HepG2 (cell line): Measurements from ENCODE around the gene DCUN1D4. TPM values are rescaled to one million over a fixed set of nuclear protein-coding genes. Genes with fewer than 3 reads are reported as not detected.

Source experiments
- ADNP ChIP-seq: sonication (generic); formaldehyde crosslinking; IDR thresholded peaks from 2 replicates; pipeline ENCODE4 v1.4.0; 2020; ENCODE audit warnings: missing genetic modification reagents
- GABPB1 ChIP-seq: IDR thresholded peaks from 2 replicates; pipeline ENCODE4 v1.6.1; 2016; ENCODE audit warnings: mild to moderate bottlenecking, missing genetic modification reagents, moderate library complexity, missing compliant biosample characterization
- HNRNPUL1 ChIP-seq: fragments of 200-400 bp; formaldehyde crosslinking; IDR thresholded peaks from 2 replicates; pipeline ENCODE4 v1.6.1; 2017; ENCODE audit warnings: low read depth, mild to moderate bottlenecking, low read length, moderate library complexity
- IRX3 ChIP-seq: sonication (generic); formaldehyde crosslinking; IDR thresholded peaks from 2 replicates; pipeline ENCODE4 v1.8.1; 2023; ENCODE audit warnings: mild to moderate bottlenecking, low read depth, missing genetic modification reagents, borderline replicate concordance
- JUNB ChIP-seq: sonication (generic); formaldehyde crosslinking; IDR thresholded peaks from 2 replicates; pipeline ENCODE4 v1.8.0; 2022; ENCODE audit warnings: missing genetic modification reagents, mild to moderate bottlenecking, borderline replicate concordance
- NBN ChIP-seq: fragments of 450-650 bp; conservative IDR thresholded peaks from 2 replicates; pipeline ENCODE4 v1.6.1; 2017
- RARG ChIP-seq: sonication (generic); formaldehyde crosslinking; IDR thresholded peaks from 2 replicates; pipeline ENCODE4 v1.4.0; 2020; ENCODE audit warnings: low read depth, mild to moderate bottlenecking, missing genetic modification reagents
- RFX3 ChIP-seq: IDR thresholded peaks from 2 replicates; pipeline ENCODE4 v1.6.1; 2016; ENCODE audit warnings: missing biosample characterization, missing genetic modification reagents
- SAFB2 ChIP-seq: sonication (generic); formaldehyde crosslinking; IDR thresholded peaks from 2 replicates; pipeline ENCODE4 v1.5.1; 2020; ENCODE audit warnings: missing genetic modification reagents, low read depth, mild to moderate bottlenecking, borderline replicate concordance
- SATB2 ChIP-seq: sonication (generic); formaldehyde crosslinking; IDR thresholded peaks from 2 replicates; pipeline ENCODE4 v1.5.0; 2020; ENCODE audit warnings: missing genetic modification reagents
- SMYD3 ChIP-seq: sonication (generic); formaldehyde crosslinking; IDR thresholded peaks from 2 replicates; pipeline ENCODE4 v1.8.1; 2023; ENCODE audit warnings: mild to moderate bottlenecking, missing genetic modification reagents
- WIZ ChIP-seq: sonication (generic); formaldehyde crosslinking; IDR thresholded peaks from 2 replicates; pipeline ENCODE4 v1.5.1; 2020; ENCODE audit warnings: mild to moderate bottlenecking, missing genetic modification reagents
- ZFP41 ChIP-seq: sonication (generic); formaldehyde crosslinking; IDR thresholded peaks from 2 replicates; pipeline ENCODE4 v1.4.0; 2020; ENCODE audit warnings: mild to moderate bottlenecking, missing genetic modification reagents, borderline replicate concordance
- ZNF383 ChIP-seq: sonication (generic); formaldehyde crosslinking; IDR thresholded peaks from 2 replicates; pipeline ENCODE4 v1.4.0; 2020; ENCODE audit warnings: missing genetic modification reagents, mild to moderate bottlenecking, borderline replicate concordance
- ZNF564 ChIP-seq: sonication (generic); formaldehyde crosslinking; IDR thresholded peaks from 2 replicates; pipeline ENCODE4 v1.8.1; 2023; ENCODE audit warnings: mild to moderate bottlenecking, missing genetic modification reagents
- ZNF674 ChIP-seq: sonication (generic); formaldehyde crosslinking; IDR thresholded peaks from 2 replicates; pipeline ENCODE4 v1.5.0; 2020; ENCODE audit warnings: low read depth, mild to moderate bottlenecking, missing genetic modification reagents
- ZNF781 ChIP-seq: sonication (generic); formaldehyde crosslinking; IDR thresholded peaks from 2 replicates; pipeline ENCODE4 v1.5.1; 2020; ENCODE audit warnings: borderline replicate concordance, mild to moderate bottlenecking, missing genetic modification reagents; ENCODE audit errors: not compliant biosample characterization
- ZNF816 ChIP-seq: sonication (generic); formaldehyde crosslinking; IDR thresholded peaks from 2 replicates; pipeline ENCODE4 v1.8.0; 2022; ENCODE audit warnings: missing genetic modification reagents, mild to moderate bottlenecking, borderline replicate concordance
- polyA plus RNA-seq, 8 experiments: library from polyadenylated mRNA; depleted of rRNA in 3 of 8; stranded (reverse) in 7 of 8; unstranded in 1 of 8; fragments of >200 nt; fragmentation: Illumina TruSeq in 4 of 8; extraction: Trizol in 4 of 8; gene quantifications; 2 replicates each; pipeline versions ENCODE4 v1.2.1 to v1.2.3, GENCODE V29; 2011 to 2016; ENCODE audit warnings: low read depth in 4 of 8, missing spikeins in 1 of 8, mixed read lengths in 1 of 8; ENCODE audit not compliant: insufficient read depth in 1 of 8
- total RNA-seq, 5 experiments: library from RNA; depleted of rRNA; stranded (reverse); fragments of >200 nt; fragmentation: Illumina TruSeq; extraction: Trizol; gene quantifications; 2 replicates each; pipeline ENCODE4 v1.2.3, GENCODE V29; 2016; ENCODE audit warnings: low read depth in 1 of 5
- TF ChIP-seq, protein P1 (sequence below): sonication (generic); formaldehyde crosslinking; IDR thresholded peaks from 2 replicates; pipeline ENCODE4 v1.5.0; 2020; ENCODE audit warnings: mild to moderate bottlenecking, missing genetic modification reagents
- TF ChIP-seq, protein P2 (sequence below): sonication (generic); formaldehyde crosslinking; IDR thresholded peaks from 2 replicates; pipeline ENCODE4 v1.4.0; 2020; ENCODE audit warnings: low read depth, missing genetic modification reagents
- TF ChIP-seq, protein P3 (sequence below): sonication (generic); formaldehyde crosslinking; conservative IDR thresholded peaks from 2 replicates; pipeline ENCODE4 v1.4.0; 2020; ENCODE audit warnings: missing genetic modification reagents
- TF ChIP-seq, protein P4 (sequence below): sonication (generic); formaldehyde crosslinking; conservative IDR thresholded peaks from 2 replicates; pipeline ENCODE4 v1.4.0; 2020; ENCODE audit warnings: missing genetic modification reagents

Gene DCUN1D4
- total and polyA plus RNA-seq, 2 of the 13 experiments (the other 11 are each of a cell fraction or from before 2014, with no cell fraction given), result 27.9 to 44.4 TPM

DNA sequence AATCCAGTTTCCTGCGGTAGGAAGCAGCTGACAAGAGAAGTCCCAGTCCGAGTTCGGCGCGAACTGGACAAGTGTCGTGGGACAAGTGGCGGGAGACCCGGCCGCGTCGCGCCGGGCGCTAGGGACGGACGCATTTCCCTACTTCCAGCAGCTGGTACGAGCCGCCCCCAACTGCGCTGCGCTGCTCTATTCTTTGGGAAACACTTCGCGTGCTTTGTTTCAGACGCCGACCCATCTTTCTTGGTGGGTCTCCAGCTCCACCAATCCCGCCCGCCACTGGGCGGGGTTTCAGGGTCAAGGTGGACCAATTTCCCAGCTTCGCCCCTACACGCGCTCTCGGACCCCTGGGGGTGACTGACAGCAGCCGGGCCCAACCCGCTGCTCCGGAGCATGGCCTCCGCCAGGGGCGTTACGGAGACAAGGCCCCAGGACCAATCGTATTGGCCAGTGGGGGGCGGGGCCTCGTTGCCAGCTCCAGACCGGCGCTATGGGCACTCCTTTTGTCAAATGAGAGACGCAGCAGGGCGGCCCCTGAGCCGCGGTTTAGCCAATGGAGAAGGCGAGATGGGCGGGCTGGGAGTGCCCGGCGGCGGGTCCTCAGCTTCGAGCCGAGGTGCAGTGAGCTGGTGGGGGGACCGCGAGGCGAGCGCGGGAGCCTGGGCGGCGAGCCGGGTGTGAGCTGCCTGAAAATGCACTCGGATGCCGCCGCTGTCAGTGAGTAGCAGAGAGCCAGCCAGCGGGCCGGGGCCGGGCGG is at the start of gene DCUN1D4 (continued):
- TF ChIP-seq ADNP (CRISPR knock-in tag), result no peak
- TF ChIP-seq RFX3 (CRISPR knock-in tag), result no peak
- no peak for TF ChIP-seq NBN
- peak; percentile 29; the same call in 1 of the 2 replicates for TF ChIP-seq ZNF564 (CRISPR knock-in tag)
- no peak for TF ChIP-seq ZNF816 (CRISPR knock-in tag)
- no peak for TF ChIP-seq ZNF383 (CRISPR knock-in tag)
- TF ChIP-seq ZNF674 (CRISPR knock-in tag), result no peak
- TF ChIP-seq WIZ (CRISPR knock-in tag), result no peak; the same call in 1 of the 2 replicates
- TF ChIP-seq IRX3, result 0 out of 2 replicates have a peak, but pooled peaks have one; percentile 31
- no peak for TF ChIP-seq SAFB2 (CRISPR knock-in tag)
- peak; percentile 81 for TF ChIP-seq GABPB1 (CRISPR knock-in tag)
- TF ChIP-seq, protein P1, sequence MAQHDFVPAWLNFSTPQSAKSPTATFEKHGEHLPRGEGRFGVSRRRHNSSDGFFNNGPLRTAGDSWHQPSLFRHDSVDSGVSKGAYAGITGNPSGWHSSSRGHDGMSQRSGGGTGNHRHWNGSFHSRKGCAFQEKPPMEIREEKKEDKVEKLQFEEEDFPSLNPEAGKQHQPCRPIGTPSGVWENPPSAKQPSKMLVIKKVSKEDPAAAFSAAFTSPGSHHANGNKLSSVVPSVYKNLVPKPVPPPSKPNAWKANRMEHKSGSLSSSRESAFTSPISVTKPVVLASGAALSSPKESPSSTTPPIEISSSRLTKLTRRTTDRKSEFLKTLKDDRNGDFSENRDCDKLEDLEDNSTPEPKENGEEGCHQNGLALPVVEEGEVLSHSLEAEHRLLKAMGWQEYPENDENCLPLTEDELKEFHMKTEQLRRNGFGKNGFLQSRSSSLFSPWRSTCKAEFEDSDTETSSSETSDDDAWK (CRISPR knock-in tag), result no peak
- TF ChIP-seq RARG (CRISPR knock-in tag), result no peak
- TF ChIP-seq ZNF781 (CRISPR knock-in tag), result no peak
- TF ChIP-seq, protein P2, sequence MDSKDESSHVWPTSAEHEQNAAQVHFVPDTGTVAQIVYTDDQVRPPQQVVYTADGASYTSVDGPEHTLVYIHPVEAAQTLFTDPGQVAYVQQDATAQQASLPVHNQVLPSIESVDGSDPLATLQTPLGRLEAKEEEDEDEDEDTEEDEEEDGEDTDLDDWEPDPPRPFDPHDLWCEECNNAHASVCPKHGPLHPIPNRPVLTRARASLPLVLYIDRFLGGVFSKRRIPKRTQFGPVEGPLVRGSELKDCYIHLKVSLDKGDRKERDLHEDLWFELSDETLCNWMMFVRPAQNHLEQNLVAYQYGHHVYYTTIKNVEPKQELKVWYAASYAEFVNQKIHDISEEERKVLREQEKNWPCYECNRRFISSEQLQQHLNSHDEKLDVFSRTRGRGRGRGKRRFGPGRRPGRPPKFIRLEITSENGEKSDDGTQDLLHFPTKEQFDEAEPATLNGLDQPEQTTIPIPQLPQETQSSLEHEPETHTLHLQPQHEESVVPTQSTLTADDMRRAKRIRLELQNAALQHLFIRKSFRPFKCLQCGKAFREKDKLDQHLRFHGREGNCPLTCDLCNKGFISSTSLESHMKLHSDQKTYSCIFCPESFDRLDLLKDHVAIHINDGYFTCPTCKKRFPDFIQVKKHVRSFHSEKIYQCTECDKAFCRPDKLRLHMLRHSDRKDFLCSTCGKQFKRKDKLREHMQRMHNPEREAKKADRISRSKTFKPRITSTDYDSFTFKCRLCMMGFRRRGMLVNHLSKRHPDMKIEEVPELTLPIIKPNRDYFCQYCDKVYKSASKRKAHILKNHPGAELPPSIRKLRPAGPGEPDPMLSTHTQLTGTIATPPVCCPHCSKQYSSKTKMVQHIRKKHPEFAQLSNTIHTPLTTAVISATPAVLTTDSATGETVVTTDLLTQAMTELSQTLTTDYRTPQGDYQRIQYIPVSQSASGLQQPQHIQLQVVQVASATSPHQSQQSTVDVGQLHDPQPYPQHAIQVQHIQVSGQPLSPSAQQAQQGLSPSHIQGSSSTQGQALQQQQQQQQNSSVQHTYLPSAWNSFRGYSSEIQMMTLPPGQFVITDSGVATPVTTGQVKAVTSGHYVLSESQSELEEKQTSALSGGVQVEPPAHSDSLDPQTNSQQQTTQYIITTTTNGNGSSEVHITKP (CRISPR knock-in tag), result no peak
- TF ChIP-seq, protein P3, sequence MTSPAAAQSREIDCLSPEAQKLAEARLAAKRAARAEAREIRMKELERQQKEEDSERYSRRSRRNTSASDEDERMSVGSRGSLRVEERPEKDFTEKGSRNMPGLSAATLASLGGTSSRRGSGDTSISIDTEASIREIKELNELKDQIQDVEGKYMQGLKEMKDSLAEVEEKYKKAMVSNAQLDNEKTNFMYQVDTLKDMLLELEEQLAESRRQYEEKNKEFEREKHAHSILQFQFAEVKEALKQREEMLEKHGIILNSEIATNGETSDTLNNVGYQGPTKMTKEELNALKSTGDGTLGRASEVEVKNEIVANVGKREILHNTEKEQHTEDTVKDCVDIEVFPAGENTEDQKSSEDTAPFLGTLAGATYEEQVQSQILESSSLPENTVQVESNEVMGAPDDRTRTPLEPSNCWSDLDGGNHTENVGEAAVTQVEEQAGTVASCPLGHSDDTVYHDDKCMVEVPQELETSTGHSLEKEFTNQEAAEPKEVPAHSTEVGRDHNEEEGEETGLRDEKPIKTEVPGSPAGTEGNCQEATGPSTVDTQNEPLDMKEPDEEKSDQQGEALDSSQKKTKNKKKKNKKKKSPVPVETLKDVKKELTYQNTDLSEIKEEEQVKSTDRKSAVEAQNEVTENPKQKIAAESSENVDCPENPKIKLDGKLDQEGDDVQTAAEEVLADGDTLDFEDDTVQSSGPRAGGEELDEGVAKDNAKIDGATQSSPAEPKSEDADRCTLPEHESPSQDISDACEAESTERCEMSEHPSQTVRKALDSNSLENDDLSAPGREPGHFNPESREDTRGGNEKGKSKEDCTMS (CRISPR knock-in tag), result no peak
- TF ChIP-seq JUNB (CRISPR knock-in tag), result no peak
- no peak for TF ChIP-seq HNRNPUL1
- TF ChIP-seq SMYD3 (CRISPR knock-in tag), result no peak
- no peak for TF ChIP-seq SATB2 (CRISPR knock-in tag)
- TF ChIP-seq, protein P4, sequence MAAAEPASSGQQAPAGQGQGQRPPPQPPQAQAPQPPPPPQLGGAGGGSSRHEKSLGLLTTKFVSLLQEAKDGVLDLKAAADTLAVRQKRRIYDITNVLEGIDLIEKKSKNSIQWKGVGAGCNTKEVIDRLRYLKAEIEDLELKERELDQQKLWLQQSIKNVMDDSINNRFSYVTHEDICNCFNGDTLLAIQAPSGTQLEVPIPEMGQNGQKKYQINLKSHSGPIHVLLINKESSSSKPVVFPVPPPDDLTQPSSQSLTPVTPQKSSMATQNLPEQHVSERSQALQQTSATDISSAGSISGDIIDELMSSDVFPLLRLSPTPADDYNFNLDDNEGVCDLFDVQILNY (CRISPR knock-in tag), result 0 out of 2 replicates have a peak, but pooled peaks have one; percentile 26
- no peak for TF ChIP-seq ZFP41
